COR-L47 (cell line): ENCODE data around the gene FOXE3.
"Not testable (repeated sequence)": the region's sequence is repeated elsewhere in the genome, so short reads cannot be mapped to it uniquely, and the experiment has no call there.

Experiments used
- DNase-seq: peaks from one replicate; lab custom pipeline; 2025; lab: John Stamatoyannopoulos, UW

FOXE3 gene

GRCh38 chr1:47449822-47450552 lies 33.9 kb downstream of the FOXE3 start:
- DNase-seq, result no peak

GRCh38 chr1:47450606-47451005 lies 34.5 kb downstream of the FOXE3 start:
- no peak for DNase-seq

- DNase-seq, result no peak
Measured at GRCh38 chr1:47452426-47452825, 36.3 kb downstream of the FOXE3 start.

DNA sequence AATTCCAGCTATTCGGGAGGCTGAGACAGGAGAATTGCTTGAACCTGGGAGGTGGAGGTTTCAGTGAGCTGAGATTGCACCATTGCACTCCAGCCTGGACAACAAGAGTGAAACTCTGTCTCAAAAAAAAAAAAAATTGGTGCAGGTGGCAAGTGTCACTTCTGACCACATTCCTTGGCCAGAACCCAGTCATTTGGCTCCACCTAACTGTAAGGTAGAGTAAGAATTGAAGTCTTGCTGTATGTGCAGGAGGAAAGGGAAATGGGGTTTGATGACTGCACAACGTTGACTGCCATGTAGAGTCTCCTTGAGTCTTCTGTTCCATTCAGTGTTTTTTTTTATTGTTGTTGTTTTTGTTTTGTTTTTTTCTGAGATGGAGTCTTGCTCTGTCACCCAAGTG lies 37.8 kb downstream of the FOXE3 start:
- not testable (repeated sequence) for DNase-seq

DNA sequence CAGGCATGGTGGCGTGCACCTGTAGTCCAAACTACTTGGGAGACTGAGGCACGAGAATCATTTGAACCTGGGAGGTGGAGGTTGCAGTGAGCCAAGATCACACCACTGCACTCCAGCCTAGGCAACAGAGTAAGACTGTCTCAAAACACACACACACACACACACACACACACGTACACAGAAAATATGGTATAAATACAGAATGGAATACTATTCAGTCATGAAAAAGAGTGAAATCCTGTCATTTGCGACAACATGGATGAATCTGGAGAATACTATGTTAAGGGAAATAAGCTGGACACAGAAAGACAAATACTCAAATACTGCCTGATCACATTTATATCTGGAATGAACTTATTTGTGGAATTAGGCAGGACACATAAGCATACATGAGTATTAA lies 40.2 kb downstream of the FOXE3 start:
- DNase-seq, result no peak

- DNase-seq, result not testable (repeated sequence)
Measured at GRCh38 chr1:47457547-47457946, 41.5 kb downstream of the FOXE3 start.

DNA sequence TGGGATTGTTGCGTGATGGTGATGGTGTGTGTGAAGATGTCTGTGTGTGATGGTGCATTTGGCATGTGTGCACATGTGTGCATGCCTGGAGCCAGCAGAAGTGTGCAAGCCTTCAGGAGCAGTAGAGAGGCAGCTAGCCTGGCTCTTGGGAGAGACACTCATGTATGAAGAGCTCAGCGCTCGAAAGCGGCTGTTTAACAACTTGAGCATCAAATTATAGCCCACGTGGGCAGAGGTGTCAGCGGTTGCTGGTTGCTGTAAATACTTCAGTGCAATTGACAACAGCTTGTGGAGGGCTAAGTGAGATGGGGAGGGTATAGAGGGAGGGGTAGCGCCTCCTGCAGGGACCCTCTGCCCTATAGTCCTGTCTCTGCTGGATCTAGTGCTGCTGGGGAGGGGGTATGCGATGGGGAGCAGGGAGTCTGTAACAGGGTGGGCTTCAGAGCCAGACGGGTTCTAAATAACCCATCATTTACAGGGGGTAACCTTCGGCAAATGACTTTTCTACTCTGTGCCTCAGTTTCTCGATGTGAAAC lies 43.2 kb downstream of the FOXE3 start:
- no peak for DNase-seq

DNA sequence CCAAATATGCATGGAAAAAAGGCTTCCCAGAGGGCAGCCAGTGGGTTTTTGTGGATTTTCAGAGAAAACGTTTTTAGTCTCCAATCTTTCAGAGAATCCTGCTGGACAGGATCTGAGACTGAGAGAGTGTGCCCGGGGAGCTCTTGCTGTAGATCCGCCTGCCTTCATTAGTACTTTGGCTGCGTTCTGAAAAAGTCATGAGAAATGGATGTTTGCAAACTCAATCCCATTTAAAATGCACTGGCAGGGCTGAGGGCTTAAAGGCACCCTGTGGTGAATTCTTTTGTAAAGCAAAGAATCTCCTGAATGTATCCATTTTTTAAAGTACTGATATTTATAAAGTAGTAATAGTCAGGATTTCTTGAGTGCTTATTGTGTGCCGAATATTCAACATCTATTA lies 44.0 kb downstream of the FOXE3 start:
- DNase-seq, result no peak

GRCh38 chr1:47460456-47460855 lies 44.4 kb downstream of the FOXE3 start:
- DNase-seq, result no peak

DNA sequence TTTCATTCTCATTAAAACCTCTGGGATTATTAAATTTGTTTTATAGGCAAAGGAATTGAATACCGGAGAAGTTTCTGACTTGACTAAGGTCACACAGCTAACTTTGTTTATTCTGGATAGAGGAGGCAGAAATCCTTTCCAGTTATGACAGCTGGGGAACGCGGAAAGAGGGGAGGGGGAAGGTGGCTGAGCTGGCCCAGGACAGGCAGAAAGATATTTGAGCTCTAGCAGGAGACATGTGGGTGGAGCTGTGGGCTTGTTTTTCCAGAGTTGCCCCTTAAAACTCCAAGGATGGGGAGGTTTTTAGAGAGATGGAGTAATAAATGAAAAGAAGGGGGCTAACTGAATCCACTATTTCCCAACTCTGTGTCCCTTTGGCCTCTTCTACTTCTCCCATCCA lies 49.5 kb downstream of the FOXE3 start:
- DNase-seq, result no peak
